ENCODE results near the gene RANBP9.

RANBP9 gene

DNA sequence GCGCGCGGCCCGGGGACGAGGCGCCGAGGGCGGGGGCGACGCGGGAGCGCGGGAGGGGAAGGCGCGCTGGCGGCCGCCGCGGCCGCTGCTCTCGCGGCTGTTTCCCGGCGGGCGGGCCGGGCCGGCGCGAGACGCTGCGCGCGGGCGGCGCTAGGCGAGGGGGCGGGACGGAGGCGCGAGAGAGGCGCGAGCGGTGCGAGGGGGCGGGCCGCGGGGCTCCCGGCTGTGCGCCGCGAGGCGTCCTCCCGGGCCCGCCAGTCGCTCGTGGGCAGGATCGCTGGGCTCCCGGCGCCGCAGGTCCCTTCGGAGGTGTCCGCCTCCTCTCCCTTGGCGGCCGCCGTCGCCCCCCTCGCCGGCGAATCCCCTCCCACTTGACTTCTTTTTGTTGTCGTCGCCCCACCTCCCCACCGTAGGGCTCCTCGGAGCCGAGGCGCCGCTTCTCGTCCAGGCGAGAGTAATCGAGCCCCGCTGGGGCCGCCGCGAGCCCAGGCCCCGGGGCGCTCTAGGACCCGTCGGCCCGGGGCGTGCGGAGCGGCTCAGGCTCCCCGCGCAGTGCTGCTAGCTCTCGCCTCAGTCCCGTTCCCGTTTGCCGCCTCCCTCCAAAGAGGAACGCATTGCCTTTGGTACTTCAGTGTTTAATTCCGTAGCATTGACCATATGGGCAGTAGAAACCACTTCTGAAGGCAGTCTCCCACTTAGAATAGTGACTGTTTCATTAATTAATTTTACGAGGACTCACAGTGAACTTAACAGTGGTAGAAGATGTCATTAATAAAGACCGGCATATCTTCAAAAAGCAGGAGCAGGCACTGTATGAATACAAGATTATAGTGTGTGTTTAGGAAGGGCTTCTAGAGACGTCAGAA is at the start of gene RANBP9:
Gene RANBP9 (minus strand): TSS at position 103 of the 866 bp plus-strand sequence. CDS start 330 bp downstream, outside the sequence.
- peak; percentile 83 to 85 for ATAC-seq

DNA sequence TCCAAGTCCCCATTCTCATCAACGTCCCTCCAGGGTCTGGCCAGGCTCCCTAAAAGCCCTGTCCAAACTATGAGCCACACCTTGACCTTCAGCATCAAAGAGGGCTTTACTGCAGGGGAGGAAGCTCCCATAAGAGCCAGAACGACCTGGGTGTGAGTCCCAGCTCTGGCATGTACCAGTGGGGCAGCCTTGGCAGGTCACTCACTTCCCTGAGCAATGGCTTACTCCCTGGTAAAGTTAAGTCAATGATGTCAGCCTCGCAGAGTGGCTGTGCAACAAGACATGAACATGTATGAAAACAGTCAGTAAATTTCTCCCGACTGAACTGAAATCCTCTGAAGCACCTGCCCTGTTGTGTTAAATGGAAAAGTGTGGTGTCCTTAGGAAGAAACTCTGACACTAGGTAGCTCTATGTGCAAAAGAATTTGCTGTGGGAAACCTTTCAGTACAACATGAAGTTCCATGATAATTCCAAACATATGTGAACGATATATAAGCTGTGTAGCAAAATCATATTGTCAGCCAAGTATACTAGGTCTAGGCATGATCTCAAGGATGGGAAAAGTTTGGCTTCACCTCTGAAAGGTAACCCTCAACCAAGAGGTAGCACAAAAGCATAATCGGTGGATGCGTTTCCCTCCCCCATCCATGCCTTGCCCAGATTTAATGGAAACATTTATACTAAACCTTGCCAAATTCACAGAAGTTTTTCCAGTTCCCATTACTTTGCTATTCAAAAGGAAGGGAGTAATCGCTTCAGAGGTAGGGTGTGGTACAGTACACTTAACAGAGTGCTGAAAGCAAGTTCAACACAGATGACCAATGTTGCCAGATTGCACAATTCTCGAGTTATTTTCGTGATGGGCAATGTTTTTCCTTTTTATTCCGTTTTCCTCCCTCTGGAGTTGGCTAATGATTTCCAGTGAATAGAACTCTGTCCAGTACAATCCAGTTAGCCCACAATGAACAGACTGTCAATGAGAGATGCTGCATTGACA is 49.0 kb upstream of the RANBP9 start:
- ATAC-seq: no peak

DNA sequence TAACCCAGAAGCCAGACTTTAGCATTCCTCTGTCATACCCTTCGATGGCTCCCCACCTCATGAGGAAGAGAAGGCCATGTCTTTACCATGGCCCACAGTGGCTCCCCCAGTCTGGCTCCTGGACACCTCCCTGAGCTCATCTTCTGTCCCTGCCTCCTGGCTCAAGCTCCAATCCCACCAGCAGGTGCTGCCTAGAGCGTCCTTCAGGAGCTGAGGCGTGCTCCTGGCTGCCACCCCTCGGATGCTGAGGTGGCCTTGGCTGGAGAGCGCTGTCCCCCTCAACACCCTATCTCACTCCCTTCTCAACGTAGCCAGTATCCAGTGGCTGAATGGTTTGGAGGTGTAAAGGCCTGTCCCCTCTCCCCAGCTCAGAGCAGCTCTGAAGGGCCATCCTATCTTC is 47.4 kb upstream of the RANBP9 start:
- ATAC-seq: no peak

DNA sequence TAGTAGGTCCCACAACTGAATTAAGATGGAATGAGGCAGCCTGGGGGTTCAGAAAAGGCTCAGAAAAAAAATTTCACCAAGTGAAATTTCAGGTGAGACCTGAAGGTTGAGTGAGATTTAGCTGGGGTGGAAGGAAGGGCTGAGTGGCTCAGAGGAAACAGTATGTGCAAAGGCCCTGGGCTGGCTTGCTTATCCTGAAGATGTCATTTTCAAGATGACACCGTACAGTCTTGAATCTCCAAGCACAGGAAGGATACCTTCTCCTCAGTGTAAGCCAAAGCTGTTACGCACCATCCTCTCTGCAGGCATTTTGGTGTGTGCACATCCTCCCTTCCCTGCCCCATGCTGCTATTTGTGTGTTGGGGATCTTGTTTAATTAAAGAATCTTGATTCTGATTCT is 43.0 kb upstream of the RANBP9 start:
- no peak for ATAC-seq

DNA sequence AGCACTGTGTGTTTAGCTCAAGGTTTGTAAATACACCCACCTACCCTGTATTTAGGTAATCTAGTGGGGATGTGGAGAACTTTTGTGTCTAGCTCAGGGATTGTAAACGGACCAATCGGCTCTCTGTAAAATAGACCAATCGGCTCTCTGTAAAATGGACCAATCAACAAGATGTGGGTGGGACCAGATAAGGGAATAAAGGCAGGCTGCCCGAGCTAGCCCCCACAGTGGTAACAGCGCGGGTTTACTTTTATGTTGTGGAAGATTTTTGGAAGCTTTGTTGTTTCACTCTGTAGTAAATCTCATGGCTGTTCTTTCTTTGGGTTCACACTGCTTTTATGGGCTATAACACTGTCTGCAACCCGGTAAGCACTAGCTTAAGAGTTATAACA is 32.1 kb upstream of the RANBP9 start:
- no peak for ATAC-seq

DNA sequence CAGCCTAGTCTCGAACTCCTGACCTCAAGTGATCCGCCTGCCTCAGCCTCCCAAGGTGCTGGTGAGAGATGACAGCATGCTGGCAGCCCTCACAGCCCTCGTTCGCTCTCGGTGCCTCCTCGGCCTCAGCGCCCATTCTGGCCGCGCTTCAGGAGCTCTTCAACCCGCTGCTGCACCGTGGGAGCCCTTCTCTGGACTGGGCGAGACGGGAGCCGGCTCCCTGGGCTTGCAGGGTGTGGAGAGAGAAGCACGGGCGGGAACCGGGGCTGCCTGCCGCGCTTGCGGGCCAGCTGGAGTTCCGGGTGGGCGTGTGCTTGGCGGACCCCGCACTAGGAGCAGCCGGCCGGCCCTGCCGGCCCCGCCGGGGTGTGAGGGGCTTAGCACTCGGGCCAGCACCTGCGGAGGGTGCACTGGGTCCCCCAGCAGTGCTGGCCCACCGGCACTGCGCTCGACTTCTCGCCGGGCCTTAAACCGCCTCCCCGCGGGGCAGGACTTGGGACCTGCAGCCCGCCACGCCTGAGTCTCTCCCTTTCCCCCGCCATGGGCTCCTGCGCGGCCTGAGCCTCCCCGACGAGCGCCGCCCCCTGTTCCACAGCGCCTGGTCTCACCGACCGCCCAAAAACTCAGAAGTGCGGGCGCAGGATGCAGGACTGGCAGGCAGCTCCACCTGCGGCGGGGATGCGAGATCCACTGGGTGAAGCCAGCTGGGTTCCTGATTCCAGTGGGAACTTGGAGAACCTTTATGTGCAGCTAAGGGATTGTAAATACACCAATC is 31.5 kb upstream of the RANBP9 start:
- ATAC-seq: no peak

DNA sequence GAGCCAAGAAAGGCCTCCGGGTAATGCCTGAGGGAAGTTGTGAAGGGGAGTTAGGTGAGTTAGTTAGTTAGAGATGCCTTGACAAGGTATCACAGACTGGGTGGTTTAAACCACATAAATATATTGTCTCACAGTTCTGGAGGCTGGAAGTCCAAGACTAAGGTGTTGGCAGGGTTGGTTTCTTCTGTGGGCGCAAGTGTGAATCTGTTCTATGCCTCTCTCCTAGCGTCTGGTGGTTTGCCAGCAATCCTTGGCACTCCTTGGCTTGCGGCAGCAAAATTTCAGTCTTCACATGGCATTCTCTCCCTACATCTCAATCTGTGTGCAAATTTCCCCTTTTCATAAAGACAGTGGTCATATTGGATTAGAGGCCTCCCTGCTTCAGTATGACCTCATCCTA is 29.7 kb upstream of the RANBP9 start:
- no peak for ATAC-seq

DNA sequence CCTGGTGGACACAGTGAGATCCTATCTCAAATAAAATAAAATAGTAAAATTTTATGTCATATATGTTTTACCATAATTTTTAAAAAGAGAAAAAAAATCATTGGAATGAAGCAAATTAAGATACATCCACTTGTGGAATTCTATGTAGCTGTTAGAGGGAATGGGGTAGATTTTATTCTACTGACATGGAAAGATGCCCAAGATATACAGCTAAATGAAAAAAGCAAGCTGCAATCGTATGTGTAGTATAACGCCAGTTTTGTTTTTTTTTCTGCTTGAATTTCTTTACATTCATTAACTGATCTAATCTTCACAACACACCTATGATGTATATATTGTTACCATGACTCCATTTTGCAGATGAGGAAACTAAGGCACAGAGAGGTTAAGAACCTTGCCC is 23.4 kb upstream of the RANBP9 start:
- no peak for ATAC-seq

DNA sequence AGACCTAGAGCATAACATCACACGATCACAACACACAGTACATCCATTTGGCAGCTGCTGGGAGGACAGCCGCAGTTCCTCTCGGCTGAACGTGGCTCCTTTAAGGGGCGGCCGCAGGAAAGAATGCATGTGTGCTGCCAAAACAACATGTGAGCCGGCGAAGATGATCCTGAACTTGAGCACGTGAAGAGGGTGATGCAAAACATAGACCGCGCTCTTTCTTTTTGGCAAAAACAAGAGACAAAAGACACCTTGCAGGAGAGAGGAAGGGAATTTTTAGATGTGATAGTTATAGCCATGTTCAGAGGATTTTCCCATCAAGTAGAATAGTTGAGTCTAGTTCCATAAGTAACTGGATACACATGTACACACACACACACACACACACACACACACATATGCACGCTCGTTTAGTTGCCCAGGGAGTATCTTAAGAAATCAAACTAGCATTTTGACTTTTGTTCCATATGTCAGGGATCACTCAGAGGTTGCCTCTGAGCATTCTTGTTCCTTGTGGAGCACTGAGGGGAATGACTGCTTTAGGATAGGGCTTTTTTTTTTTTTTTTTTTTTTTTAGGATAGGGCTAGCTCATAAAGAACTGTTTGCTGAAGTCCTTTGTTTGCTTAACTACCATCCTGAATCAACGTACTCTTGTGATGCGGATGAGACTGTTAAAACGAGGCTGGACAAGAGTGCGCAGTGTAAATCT is 21.7 kb upstream of the RANBP9 start:
- ATAC-seq: no peak

DNA sequence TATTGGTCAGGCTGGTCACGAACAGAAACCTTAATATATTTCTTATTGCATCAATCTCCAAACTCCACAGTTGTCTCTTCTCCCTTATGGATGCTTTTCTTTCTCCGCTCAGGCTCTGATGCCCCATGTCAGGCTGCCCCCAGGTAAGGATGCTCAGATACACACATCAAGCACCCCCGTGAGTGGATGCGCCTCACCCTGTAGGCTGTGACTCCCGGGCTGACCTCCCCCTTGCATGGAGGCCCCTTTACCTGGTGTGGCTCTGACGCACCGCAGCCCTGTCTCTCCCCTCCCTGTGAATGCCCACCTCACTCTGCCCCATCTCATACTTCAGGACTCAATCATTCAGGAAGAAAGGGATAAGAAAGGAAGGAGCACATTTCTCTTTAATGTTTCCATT is 19.1 kb upstream of the RANBP9 start:
- no peak for ATAC-seq

DNA sequence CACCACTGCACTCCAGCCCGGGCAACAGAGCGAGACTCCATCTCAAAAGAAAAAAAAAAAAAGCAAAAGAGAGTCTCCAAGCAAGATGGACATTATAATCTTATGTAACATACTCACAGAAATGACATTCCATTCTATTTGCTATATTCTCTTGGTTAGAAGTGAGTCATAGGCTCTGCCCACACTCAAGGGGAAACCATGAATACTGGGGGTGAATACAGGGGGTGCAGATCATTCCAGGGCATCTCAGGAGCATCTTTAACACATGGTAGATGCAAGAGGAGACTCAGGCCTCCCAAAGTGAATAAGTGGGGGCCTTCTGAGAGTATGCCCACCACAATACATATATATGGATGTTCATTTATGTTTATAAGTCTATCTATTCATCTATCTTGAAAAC is 18.3 kb upstream of the RANBP9 start:
- ATAC-seq: no peak

DNA sequence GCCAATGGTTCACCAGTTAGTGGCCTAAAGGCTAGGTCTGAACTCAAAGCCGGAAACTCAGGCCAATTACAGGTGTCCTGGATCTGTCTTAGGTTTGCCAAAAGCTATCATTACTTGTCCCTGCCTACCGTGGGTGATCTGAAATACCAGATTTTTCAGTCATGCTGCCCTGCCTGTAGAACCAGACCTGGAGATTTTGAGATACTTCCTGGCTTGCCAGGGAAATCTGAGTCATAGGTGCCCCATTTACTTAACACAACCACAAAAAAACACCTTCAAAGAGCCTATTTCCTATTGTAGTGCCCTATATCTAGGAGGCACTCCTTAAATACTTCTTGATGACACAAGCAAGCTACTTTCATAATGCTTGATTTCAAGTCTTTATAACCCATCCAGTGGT is 13.9 kb upstream of the RANBP9 start:
- ATAC-seq: peak; percentile 70 to 79

DNA sequence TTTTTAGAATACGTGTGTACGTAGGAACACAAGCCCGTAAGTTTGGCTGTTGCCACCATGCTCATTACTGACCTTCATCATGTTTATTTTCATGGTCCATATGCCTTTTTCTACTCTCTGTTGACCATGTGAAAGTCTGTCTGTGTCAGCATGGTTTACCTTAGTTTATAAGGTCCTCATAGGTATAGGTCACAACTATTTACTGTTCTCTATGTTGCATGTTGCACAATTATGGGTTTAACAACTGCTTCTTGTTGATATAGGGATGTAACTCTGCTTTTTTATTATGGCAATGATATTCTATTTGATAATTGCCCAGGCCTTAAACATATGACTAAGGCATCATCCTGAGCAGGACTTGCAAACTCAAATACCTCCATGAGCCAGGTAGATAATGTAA is 13.4 kb upstream of the RANBP9 start:
- no peak for ATAC-seq

DNA sequence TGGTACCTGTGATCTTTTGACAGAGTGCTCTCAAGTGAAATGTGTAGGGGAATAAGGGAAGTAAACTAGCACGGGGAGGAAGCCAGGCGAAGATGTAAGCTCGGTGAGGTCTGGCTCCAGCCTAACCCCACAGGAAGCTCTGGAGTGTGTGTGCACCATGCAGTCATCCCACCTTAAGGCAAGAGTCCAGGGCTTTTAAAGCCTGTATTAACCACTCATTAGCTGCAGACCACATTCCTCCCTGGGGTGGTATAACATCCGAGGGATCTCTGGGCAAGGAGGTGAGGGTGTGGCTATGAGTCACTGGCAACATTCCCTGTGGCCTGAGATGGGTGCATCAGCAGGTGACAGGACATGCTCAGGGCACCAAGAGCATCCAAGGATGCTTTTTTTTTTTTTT is 12.5 kb upstream of the RANBP9 start:
- ATAC-seq: no peak

DNA sequence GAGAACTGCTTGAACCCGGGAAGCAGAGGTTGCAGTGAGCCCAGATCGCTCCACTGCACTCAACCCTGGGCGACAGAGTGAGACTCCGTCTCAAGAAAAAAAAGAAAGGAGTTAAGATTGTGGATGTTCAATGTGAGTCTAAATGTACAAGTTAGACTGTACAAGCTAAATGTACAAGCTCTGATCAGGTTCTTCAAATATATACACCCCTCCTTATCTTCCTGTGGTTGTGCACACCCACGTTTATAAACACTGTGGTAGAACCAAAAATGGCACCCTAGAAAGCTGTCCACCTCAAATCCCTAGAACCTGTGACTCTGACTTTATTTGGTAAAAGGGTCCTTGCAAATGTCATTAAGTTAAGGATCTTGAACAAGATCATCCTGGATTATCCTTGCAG is 11.2 kb upstream of the RANBP9 start:
- ATAC-seq: no peak

DNA sequence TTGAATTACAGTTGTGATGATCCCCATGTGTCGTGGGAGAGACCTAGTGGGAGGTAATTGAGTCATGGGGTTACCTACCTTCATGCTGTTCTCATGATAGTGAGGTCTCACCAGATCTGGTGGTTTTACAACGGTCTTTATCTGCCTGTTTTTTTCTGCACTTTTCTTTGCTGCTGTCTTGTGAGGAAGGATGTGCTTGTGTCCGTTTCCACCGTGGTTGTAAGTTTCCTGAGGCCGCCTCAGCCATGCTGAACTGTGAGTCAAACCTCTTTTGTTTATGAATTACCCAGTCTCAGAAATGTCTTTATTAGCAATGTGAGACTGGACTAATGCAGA is 6.5 kb upstream of the RANBP9 start:
- no peak for ATAC-seq

DNA sequence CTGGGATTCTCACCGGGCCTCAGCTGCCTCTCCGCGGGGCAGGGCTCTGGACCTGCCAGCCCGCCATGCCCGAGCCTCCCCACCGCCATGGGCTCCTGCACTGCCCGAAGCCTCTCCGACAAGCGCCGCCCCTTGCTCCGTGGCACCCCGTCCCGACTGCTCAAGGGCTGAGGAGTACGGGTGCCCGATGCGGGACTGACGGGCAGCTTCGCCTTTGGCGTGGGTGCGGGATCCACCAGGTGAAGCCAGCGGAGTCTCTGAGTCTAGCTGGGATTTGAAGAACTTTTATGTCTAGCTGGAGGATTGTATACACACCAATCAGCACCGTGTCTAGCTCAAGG is 5.3 kb upstream of the RANBP9 start:
- no peak for ATAC-seq

DNA sequence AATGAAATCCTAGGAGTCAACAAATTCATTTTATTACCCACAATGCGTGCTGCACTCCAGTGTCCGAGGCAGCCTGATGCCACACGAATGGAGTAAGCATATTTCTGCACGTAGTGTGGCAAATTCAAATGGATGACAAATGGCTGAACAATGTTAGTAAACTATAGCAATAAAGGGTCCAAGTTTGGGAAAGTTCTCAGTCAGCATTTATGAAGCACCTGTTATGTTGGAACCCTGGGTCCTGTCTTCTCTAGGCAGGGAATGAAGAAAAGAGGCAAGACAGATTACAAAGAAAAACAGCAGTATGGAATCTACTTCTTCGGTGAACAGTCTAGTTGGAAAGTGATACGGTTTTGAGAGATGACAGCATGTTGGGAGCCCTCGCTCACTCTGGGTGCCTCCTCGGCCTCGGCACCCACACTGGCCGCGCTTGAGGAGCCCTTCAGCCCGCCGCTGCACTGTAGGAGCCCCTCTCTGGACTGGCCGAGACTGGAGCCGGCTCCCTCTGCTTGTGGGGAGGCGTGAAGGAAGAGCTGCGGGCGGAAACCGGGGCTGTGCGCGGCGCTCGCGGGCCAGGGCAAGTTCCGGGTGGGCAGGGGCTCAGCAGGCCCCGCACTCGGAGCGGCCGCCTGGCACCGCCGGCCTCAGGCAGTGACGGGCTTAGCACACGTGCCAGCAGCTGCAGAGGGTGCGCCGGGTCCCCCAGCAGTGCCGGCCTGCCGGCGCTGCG is 4.8 kb upstream of the RANBP9 start:
- ATAC-seq: no peak

DNA sequence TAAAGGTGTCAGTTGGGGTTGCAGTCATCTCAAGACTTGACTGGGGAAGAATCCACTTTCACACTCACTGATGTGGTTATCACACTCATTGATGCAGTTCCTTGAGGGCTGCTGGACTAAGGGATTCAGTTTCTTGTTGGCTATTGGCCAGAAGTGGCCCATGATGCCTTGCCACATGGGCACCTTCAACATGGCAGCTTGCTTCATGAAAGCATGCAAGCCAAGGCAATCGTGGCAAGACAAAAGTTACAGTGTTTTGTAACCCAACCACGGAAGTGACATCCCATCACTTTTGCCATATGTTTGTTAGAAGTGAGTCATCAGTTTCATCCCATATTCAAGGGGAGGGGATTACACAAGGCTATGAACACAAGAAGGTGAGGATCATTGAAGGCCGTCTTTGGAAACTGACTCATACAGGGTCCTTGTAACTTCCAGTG is 3.8 kb upstream of the RANBP9 start:
- ATAC-seq: no peak

DNA sequence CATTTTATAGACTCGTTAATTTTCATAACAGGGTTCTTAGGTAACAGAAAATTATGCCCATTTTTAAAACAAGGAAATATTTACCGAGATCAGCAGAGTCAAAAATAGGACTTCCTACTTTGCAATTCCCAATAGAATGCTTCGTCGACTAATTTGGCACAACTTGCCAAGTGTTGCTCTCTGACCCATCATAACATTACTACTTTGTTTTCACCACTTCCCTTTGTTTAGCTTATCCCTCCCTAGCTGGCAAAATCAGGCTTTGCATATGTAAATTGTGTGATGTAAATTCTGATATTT is 914 bp upstream of the RANBP9 start:
- ATAC-seq: no peak

DNA sequence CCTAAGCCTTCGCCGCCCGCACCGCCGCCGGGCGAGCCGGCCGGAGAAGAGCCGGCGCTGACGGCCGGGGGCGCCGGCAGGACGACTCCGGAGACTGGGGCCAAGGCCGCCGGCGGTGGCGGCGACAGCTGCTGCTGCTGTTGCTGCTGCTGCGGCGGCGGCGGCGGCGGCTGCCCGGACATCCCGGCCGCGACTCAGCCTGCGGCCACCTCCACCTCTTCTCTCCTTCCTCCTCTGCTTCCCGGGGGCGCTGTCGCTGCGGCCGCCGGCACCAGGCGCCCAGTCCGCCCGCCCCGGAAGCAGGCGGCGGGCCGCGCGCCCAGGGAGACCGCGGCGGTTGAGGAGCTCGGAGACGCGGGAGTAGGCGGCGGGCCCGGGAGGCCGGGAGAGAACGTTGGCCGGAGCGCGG is 307 bp downstream of the RANBP9 start:
- ATAC-seq: peak; percentile 54 to 55
